Vagina (tissue), 2 donors: ENCODE results near the gene ANO1. TPM values are rescaled to one million over a fixed set of nuclear protein-coding genes. Genes with fewer than 3 reads are reported as not detected.

Experiments
- DNase-seq, 2 donors: peaks; one replicate each; pipeline ENCODE4 v3.0.0-alpha.2; 2017; ENCODE audit errors: extremely low spot score in 2 of 2
- H3K27ac ChIP-seq: fragments of 200-600 bp; sonication (generic); one replicate; pipeline ENCODE4 v1.5.1; 2019
- H3K27me3 ChIP-seq: fragments of 200-600 bp; sonication (generic); one replicate; pipeline ENCODE4 v1.5.1; 2019
- H3K36me3 ChIP-seq, 2 donors: fragments of 200-600 bp; sonication (generic); one replicate each; pipeline ENCODE4 v1.5.1; 2017 to 2019
- H3K4me1 ChIP-seq: fragments of 200-600 bp; sonication (generic); one replicate; pipeline ENCODE4 v1.5.1; 2019
- H3K4me3 ChIP-seq, 2 donors: fragments of 200-600 bp; sonication (generic); 1 replicate in 1 of 2; 2 replicates in 1 of 2; pipeline ENCODE4 v1.5.1; 2016 to 2019
- H3K9me3 ChIP-seq: fragments of 200-600 bp; sonication (generic); one replicate; pipeline ENCODE4 v1.5.1; 2019
- POLR2A ChIP-seq, 2 donors: fragments of 450-650 bp; IDR thresholded peaks; one replicate each; pipeline ENCODE4 v1.6.1; 2017; ENCODE audit warnings: antibody characterized with exemption in 2 of 2, mild to moderate bottlenecking in 2 of 2, moderate library complexity in 2 of 2
- POLR2AphosphoS5 ChIP-seq, 2 donors: sonication (generic); formaldehyde crosslinking; IDR thresholded peaks; one replicate each; pipeline ENCODE4 v1.9.0; 2017; ENCODE audit warnings: antibody characterized with exemption in 2 of 2, mild to moderate bottlenecking in 2 of 2, low read depth in 1 of 2; ENCODE audit not compliant: insufficient read depth in 1 of 2
- intact Hi-C: fragments of 100-400 bp; cut with DNase I; formaldehyde crosslinking; loops from one replicate; pipeline ENCODE4 v1.15.1; 2023
- total RNA-seq: library from RNA; depleted of rRNA; stranded (reverse); fragments of >200 nt; gene quantifications from one replicate; pipeline ENCODE4 v1.2.3, GENCODE V29; 2016
- TF ChIP-seq, protein P1 (sequence below), 3 experiments: fragments of 450-650 bp in 2 of 3; fragments of 200-600 bp in 1 of 3; sonication (generic) in 1 of 3; IDR thresholded peaks; one replicate each; pipeline ENCODE4 v1.5.1; 2017 to 2019; ENCODE audit warnings: antibody characterized with exemption in 3 of 3, mild to moderate bottlenecking in 2 of 3, moderate library complexity in 2 of 3

ANO1 gene
- total RNA-seq, 1 donor from 2014 or later = 40.8 TPM

DNA sequence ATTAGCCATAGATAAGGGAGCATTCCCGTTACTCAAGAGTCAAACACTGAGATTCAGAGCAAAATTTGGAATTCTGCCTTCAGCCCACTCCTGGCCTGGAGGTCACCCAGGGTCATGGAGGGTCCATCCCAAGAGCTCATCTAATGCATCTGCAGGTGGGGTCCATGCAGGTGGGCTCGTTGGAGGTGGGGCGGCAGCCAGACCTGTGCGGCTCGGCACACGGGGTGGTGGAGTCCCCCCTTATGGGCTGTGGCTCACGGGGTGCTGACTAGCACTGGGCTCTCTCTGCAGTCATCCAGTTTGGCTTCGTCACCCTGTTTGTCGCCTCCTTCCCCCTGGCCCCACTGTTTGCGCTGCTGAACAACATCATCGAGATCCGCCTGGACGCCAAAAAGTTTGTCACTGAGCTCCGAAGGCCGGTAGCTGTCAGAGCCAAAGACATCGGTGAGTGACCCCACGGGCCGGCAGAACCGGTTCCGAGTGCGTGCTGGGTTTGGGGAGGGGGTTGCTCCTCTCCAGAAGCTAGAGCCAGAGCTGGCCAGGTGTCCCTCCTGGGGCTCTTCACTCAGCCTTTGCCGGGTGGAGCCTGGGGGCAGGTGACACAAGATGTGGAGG is 92.6 kb downstream of the ANO1 start:
- intact Hi-C loops = no loop called here
- no peak for DNase-seq
- Histone ChIP-seq H3K27ac (no peak overlapping the region), H3K36me3 (no peaks in the 10 kb centered on the region), H3K9me3 (no peaks in the 10 kb centered on the region), H3K27me3 (no peaks in the 10 kb centered on the region), H3K4me3 (no peak overlapping the region), H3K4me1 (no peaks in the 10 kb centered on the region)
- TF ChIP-seq POLR2AphosphoS5 (IDR thresholded peaks at IDR 0.05; ENCODE audit: insufficient read depth in 1 of 2, low read depth in 1 of 2) (no peak), POLR2A (IDR thresholded peaks at IDR 0.05) (no peak)
- TF ChIP-seq, protein P1, sequence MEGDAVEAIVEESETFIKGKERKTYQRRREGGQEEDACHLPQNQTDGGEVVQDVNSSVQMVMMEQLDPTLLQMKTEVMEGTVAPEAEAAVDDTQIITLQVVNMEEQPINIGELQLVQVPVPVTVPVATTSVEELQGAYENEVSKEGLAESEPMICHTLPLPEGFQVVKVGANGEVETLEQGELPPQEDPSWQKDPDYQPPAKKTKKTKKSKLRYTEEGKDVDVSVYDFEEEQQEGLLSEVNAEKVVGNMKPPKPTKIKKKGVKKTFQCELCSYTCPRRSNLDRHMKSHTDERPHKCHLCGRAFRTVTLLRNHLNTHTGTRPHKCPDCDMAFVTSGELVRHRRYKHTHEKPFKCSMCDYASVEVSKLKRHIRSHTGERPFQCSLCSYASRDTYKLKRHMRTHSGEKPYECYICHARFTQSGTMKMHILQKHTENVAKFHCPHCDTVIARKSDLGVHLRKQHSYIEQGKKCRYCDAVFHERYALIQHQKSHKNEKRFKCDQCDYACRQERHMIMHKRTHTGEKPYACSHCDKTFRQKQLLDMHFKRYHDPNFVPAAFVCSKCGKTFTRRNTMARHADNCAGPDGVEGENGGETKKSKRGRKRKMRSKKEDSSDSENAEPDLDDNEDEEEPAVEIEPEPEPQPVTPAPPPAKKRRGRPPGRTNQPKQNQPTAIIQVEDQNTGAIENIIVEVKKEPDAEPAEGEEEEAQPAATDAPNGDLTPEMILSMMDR (IDR thresholded peaks at IDR 0.05) = no peak

DNA sequence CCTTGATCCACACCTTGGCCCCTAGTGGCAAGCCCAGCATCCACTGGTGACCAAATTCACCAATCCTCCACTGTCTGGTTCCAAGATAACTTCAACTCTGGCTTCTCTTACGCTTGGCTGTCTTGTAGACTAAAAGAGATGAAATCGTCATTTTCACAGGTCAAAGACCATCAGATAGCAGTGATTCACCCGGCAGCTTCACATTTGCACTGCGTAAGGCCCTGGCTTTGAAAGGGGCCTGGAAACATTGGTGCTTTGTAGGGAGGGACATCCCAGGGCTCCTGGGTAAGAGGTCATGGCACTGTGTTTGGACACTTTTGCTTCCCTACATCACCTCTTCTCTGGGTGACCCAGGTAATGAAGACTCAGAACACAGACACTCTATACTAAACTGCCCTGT is 94.9 kb downstream of the ANO1 start:
- intact Hi-C loops = no loop called here
- no peak for DNase-seq
- TF ChIP-seq, protein P1 (IDR thresholded peaks at IDR 0.05) = no peak
- TF ChIP-seq POLR2A (IDR thresholded peaks at IDR 0.05) = no peak
- TF ChIP-seq POLR2AphosphoS5 (IDR thresholded peaks at IDR 0.05; ENCODE audit: insufficient read depth in 1 of 2, low read depth in 1 of 2) = no peak
- H3K4me1 ChIP-seq = no peaks in the 10 kb centered on the region
- H3K36me3 ChIP-seq = no peaks in the 10 kb centered on the region
- H3K4me3 ChIP-seq = no peak overlapping the region
- H3K27ac ChIP-seq = no peak overlapping the region
- H3K9me3 ChIP-seq = no peaks in the 10 kb centered on the region
- H3K27me3 ChIP-seq = no peaks in the 10 kb centered on the region

DNA sequence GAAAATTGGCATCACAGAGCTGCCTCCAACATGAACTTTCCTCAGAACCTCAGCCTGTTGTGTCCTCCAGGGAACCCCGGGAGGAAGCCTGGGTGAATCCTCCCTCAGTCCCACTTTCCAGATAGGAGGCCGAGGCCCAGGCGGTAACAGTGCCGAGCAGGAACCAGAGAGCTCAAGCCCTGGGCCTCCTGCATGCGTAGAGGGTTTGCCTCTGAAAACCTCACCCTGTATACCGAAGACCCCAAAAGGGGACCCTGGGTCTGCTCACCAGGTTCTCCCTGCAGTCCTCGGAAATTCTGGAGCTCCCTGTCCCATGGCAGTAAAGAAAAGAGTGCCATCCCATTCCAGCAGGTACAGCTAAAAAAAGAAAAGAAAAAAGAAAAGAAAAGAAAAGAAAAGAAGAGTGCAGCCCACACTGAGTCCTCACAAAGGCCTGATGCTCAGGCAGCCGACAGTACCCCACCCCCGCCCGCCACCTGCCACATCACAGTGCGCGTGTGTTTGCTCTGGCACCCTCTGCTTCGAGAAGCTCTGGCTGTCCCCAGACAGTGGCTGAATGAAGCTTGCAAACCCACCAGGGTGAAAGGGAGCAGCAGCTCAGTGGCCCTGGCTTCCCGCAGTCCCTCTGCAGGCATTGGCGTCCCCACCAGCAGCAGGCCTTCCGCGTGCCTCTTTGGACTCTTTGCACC is 96.6 kb downstream of the ANO1 start:
- H3K27ac ChIP-seq = no peak overlapping the region
- intact Hi-C loops = no loop called here
- no peak for DNase-seq

DNA sequence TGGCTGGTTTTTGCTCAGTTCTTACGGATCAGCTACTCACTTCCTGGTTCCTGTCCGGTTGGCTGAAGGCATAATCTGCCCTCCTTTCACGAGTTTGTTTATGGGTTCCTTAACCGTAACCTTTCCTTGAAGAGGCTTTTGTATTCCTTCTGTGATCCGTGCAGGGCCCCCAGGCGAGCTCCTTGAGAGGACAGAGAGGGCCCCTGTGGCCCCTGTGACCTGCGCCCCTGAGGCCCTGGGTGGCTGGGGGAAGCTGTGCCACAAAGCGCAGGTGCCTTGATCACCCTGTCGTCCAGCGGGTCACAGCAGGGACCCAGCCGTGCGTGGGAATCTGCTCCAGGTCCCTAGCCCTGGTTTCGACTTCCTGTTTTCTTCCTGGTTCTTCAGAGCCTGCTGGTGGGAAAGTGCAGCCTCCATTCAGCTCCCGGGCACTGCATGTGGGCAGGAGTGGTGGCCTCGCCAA is 97.2 kb downstream of the ANO1 start:
- intact Hi-C loops = no loop called here
- Histone ChIP-seq H3K27ac (no peak overlapping the region), H3K4me1 (no peaks in the 10 kb centered on the region), H3K27me3 (no peaks in the 10 kb centered on the region), H3K4me3 (no peak overlapping the region), H3K36me3 (no peaks in the 10 kb centered on the region), H3K9me3 (no peaks in the 10 kb centered on the region)
- no peak for TF ChIP-seq POLR2AphosphoS5 (IDR thresholded peaks at IDR 0.05; ENCODE audit: insufficient read depth in 1 of 2, low read depth in 1 of 2)
- no peak for TF ChIP-seq POLR2A (IDR thresholded peaks at IDR 0.05)
- TF ChIP-seq, protein P1 (IDR thresholded peaks at IDR 0.05) = no peak
- no peak for DNase-seq

More for the DNA sequence above, 96.6 kb downstream of the ANO1 start:
- Histone ChIP-seq H3K4me1 (no peaks in the 10 kb centered on the region), H3K9me3 (no peaks in the 10 kb centered on the region), H3K4me3 (no peak overlapping the region), H3K36me3 (no peaks in the 10 kb centered on the region), H3K27me3 (no peaks in the 10 kb centered on the region)
- TF ChIP-seq POLR2A (IDR thresholded peaks at IDR 0.05) (no peak), POLR2AphosphoS5 (IDR thresholded peaks at IDR 0.05; ENCODE audit: insufficient read depth in 1 of 2, low read depth in 1 of 2) (no peak)
- TF ChIP-seq, protein P1 (IDR thresholded peaks at IDR 0.05) = no peak
